Measurements from ENCODE around the gene LINC00305.

DNA sequence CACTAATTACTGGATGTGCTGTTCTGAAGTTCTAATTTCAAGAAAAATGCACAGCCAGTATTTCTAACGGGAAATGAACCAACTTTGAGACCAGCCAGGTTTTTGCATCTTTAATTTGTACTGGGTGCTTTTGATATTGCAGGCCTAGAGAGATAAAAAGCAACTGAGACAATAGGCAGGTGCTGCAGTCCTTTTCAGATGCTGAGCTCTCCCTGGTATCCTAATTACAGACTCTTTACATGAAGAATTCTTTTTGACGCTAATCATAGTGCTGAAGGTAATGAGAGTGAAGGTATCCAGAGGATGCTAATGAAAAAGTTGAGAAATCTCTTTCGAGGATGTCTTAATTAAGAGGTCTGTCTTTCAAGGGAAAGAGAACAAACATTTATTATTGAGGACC is 93.9 kb downstream of the LINC00305 start:
- TF ChIP-seq, protein P1, sequence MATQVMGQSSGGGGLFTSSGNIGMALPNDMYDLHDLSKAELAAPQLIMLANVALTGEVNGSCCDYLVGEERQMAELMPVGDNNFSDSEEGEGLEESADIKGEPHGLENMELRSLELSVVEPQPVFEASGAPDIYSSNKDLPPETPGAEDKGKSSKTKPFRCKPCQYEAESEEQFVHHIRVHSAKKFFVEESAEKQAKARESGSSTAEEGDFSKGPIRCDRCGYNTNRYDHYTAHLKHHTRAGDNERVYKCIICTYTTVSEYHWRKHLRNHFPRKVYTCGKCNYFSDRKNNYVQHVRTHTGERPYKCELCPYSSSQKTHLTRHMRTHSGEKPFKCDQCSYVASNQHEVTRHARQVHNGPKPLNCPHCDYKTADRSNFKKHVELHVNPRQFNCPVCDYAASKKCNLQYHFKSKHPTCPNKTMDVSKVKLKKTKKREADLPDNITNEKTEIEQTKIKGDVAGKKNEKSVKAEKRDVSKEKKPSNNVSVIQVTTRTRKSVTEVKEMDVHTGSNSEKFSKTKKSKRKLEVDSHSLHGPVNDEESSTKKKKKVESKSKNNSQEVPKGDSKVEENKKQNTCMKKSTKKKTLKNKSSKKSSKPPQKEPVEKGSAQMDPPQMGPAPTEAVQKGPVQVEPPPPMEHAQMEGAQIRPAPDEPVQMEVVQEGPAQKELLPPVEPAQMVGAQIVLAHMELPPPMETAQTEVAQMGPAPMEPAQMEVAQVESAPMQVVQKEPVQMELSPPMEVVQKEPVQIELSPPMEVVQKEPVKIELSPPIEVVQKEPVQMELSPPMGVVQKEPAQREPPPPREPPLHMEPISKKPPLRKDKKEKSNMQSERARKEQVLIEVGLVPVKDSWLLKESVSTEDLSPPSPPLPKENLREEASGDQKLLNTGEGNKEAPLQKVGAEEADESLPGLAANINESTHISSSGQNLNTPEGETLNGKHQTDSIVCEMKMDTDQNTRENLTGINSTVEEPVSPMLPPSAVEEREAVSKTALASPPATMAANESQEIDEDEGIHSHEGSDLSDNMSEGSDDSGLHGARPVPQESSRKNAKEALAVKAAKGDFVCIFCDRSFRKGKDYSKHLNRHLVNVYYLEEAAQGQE (tag by site-specific recombination; IDR thresholded peaks at IDR 0.05): no peak
- TF ChIP-seq CTCF (tag by site-specific recombination; IDR thresholded peaks at IDR 0.05) (no peak), ZSCAN30 (tag by site-specific recombination; IDR thresholded peaks at IDR 0.05) (no peak), ZNF394 (tag by site-specific recombination; IDR thresholded peaks at IDR 0.05; ENCODE audit: borderline replicate concordance) (no peak)
- TF ChIP-seq, protein P2, sequence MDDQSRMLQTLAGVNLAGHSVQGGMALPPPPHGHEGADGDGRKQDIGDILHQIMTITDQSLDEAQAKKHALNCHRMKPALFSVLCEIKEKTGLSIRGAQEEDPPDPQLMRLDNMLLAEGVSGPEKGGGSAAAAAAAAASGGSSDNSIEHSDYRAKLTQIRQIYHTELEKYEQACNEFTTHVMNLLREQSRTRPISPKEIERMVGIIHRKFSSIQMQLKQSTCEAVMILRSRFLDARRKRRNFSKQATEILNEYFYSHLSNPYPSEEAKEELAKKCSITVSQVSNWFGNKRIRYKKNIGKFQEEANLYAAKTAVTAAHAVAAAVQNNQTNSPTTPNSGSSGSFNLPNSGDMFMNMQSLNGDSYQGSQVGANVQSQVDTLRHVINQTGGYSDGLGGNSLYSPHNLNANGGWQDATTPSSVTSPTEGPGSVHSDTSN (CRISPR knock-in tag; IDR thresholded peaks at IDR 0.05): no peak
